IPS-15b (cell line): ENCODE measurements around the gene CKB.

Experiments used
- H3K27me3 ChIP-seq: one replicate; pipeline ENCODE4 v1.6.1; 2013; ENCODE audit warnings: low read length; ENCODE audit not compliant: control insufficient read depth, insufficient read depth
- H3K36me3 ChIP-seq: one replicate; pipeline ENCODE4 v1.6.1; 2013; ENCODE audit warnings: low read length; ENCODE audit not compliant: control insufficient read depth, insufficient read depth
- H3K4me1 ChIP-seq: one replicate; pipeline ENCODE4 v1.6.1; 2013; ENCODE audit warnings: mild to moderate bottlenecking, low read length; ENCODE audit not compliant: control insufficient read depth, insufficient read depth
- H3K4me3 ChIP-seq: one replicate; pipeline ENCODE4 v1.5.1; 2013; ENCODE audit warnings: low read depth, low read length
- H3K9ac ChIP-seq: one replicate; pipeline ENCODE4 v1.6.1; 2013; ENCODE audit warnings: low read depth, mild to moderate bottlenecking, low read length
- H3K9me3 ChIP-seq: one replicate; pipeline ENCODE4 v1.6.1; 2013; ENCODE audit warnings: mild to moderate bottlenecking, low read length; ENCODE audit not compliant: control insufficient read depth, insufficient read depth

Gene CKB

GRCh38 chr14:103474893-103475292 is 47.7 kb downstream of the CKB start:
- no peak overlapping the region for H3K4me3 ChIP-seq
- H3K27me3 ChIP-seq, result no peaks in the 10 kb centered on the region
- H3K9me3 ChIP-seq, result no peaks in the 10 kb centered on the region
- H3K36me3 ChIP-seq, result peaks cover 21% of the 10 kb centered on the region
- H3K9ac ChIP-seq, result no peak overlapping the region
- no peaks in the 10 kb centered on the region for H3K4me1 ChIP-seq

- Histone ChIP-seq H3K9ac (no peak overlapping the region), H3K36me3 (peaks cover 27% of the 10 kb centered on the region), H3K27me3 (no peaks in the 10 kb centered on the region), H3K4me3 (no peak overlapping the region), H3K4me1 (no peaks in the 10 kb centered on the region), H3K9me3 (no peaks in the 10 kb centered on the region)
These were observed 49.7 kb downstream of the CKB start for GRCh38 chr14:103472939-103473338.
